ENCODE data around the gene CD93.

CD93 gene

GRCh38 chr20:23120261-23120660 lies 34.1 kb upstream of the CD93 start:
- DNase-seq (ENCODE audit: low read depth in 2 of 2): no peak

GRCh38 chr20:23119456-23120216 lies 33.5 kb upstream of the CD93 start:
- DNase-seq (ENCODE audit: low read depth in 2 of 2): no peak

- no peak for DNase-seq (ENCODE audit: low read depth in 2 of 2)
These were observed 32.6 kb upstream of the CD93 start for GRCh38 chr20:23118766-23119165.

GRCh38 chr20:23118144-23118543 lies 32.0 kb upstream of the CD93 start:
- no peak for DNase-seq (ENCODE audit: low read depth in 2 of 2)

GRCh38 chr20:23117738-23118137 lies 31.6 kb upstream of the CD93 start:
- no peak for DNase-seq (ENCODE audit: low read depth in 2 of 2)

- DNase-seq (ENCODE audit: low read depth in 2 of 2): no peak
These were observed 30.4 kb upstream of the CD93 start for GRCh38 chr20:23116311-23117089.

GRCh38 chr20:23115822-23116221 lies 29.7 kb upstream of the CD93 start:
- no peak for DNase-seq (ENCODE audit: low read depth in 2 of 2)

GRCh38 chr20:23114448-23115082 lies 28.4 kb upstream of the CD93 start:
- no peak for DNase-seq (ENCODE audit: low read depth in 2 of 2)

- no peak for DNase-seq (ENCODE audit: low read depth in 2 of 2)
These were observed 27.9 kb upstream of the CD93 start for GRCh38 chr20:23114018-23114417.

GRCh38 chr20:23112595-23112994 lies 26.5 kb upstream of the CD93 start:
- DNase-seq (ENCODE audit: low read depth in 2 of 2): no peak

- DNase-seq (ENCODE audit: low read depth in 2 of 2): no peak
These were observed 25.8 kb upstream of the CD93 start for GRCh38 chr20:23111944-23112342.

- DNase-seq (ENCODE audit: low read depth in 2 of 2): no peak
These were observed 25.3 kb upstream of the CD93 start for GRCh38 chr20:23111307-23111943.

GRCh38 chr20:23108871-23109270 lies 22.7 kb upstream of the CD93 start:
- DNase-seq (ENCODE audit: low read depth in 2 of 2): no peak

GRCh38 chr20:23107466-23107865 lies 21.3 kb upstream of the CD93 start:
- no peak for DNase-seq (ENCODE audit: low read depth in 2 of 2)

- DNase-seq (ENCODE audit: low read depth in 2 of 2): no peak
These were observed 20.2 kb upstream of the CD93 start for GRCh38 chr20:23106271-23106851.

GRCh38 chr20:23105193-23105592 lies 19.1 kb upstream of the CD93 start:
- DNase-seq (ENCODE audit: low read depth in 2 of 2): no peak

GRCh38 chr20:23103284-23104018 lies 17.3 kb upstream of the CD93 start:
- DNase-seq (ENCODE audit: low read depth in 2 of 2): no peak

GRCh38 chr20:23101696-23102406 lies 15.7 kb upstream of the CD93 start:
- no peak for DNase-seq (ENCODE audit: low read depth in 2 of 2)

- no peak for DNase-seq (ENCODE audit: low read depth in 2 of 2)
These were observed 14.6 kb upstream of the CD93 start for GRCh38 chr20:23100720-23101107.
